ENCODE data around the gene FRAT1.

- TF ChIP-seq CTCF (IDR thresholded peaks at IDR 0.05) (no peak), REST (IDR thresholded peaks at IDR 0.05; ENCODE audit: insufficient read depth in 1 of 2, low read depth in 2 of 2, low read length in 1 of 2) (no peak), POLR2AphosphoS5 (IDR thresholded peaks at IDR 0.05; ENCODE audit: low read depth, low read length) (no peak)
Observed at GRCh38 chr10:97274828-97275227, 44.2 kb upstream of the FRAT1 start.

Data from Panc1 (cell line).